Stomach smooth muscle (tissue), 2 donors: Measurements from ENCODE around the gene MOB3A.
"Not testable (repeated sequence)": the region's sequence is repeated elsewhere in the genome, so short reads cannot be mapped to it uniquely, and the experiment has no call there.

Experiments used
- H3K27ac ChIP-seq: one replicate; pipeline ENCODE4 v1.7.0; 2013; ENCODE audit warnings: mild to moderate bottlenecking, low read length, inconsistent platforms
- H3K27me3 ChIP-seq, 2 donors: one replicate each; pipeline ENCODE4 v1.7.0; 2013; ENCODE audit warnings: low read length in 2 of 2; ENCODE audit not compliant: insufficient read depth in 2 of 2, control insufficient read depth in 1 of 2
- H3K36me3 ChIP-seq, 2 donors: one replicate each; pipeline ENCODE4 v1.7.0; 2013; ENCODE audit warnings: low read length in 2 of 2; ENCODE audit not compliant: control insufficient read depth in 2 of 2, insufficient read depth in 2 of 2
- H3K4me1 ChIP-seq: one replicate; pipeline ENCODE4 v1.7.0; 2013; ENCODE audit warnings: low read length; ENCODE audit not compliant: control insufficient read depth, insufficient read depth
- H3K4me3 ChIP-seq, 2 donors: one replicate each; pipeline ENCODE4 v1.7.0; 2013; ENCODE audit warnings: low read length in 2 of 2
- H3K9ac ChIP-seq, 2 donors: one replicate each; pipeline ENCODE4 v1.7.0; 2013; ENCODE audit warnings: low read length in 2 of 2, mild to moderate bottlenecking in 1 of 2
- H3K9me3 ChIP-seq, 2 donors: one replicate each; pipeline ENCODE4 v1.7.0; 2013; ENCODE audit warnings: low read length in 2 of 2; ENCODE audit not compliant: control insufficient read depth in 2 of 2
- donor health status: healthy.
- donor health status: Pancreatic carcinoma.

The MOB3A gene

DNA sequence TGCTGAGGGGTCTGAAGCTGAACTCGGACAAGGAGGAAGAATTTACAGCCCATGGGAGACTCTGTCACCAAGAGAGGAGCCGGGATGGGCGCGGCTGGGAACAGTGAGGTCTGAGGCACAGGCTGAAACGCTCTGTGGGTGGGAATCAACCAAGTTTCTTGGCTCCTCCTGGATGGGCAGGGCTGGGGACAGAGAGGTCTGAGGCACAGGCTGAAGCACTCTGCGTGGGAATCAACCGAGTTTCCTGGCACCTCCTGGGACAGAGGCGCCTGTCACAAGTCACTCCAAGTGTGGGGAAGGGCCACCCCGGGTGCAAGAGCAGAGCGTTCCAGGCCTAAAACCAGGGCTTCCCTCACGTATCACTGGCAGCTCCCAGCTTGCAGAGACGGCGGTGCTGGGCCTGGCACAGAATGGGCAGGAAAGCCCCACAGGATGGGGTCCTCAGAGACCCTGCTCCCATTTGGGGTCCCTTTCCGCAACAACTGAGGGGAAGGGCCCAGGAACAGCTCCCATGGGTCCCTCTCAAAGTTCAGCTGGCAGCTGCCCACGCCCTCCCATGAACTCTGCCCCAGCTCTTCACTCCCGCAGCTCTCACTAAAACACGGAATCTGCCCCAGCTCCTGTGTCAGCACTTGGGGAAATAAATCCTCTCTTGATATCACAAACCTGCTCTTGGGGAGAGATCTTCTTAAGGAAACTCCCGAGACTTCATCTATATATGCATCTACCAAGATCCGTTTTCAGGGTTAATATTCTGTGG is 36.8 kb upstream of the MOB3A start:
- Histone ChIP-seq H3K36me3 (peaks cover 25 to 43% of the 10 kb centered on the region in 2 donors), H3K4me3 (no peak overlapping the region), H3K9ac (no peak overlapping the region), H3K9me3 (no peaks in the 10 kb centered on the region), H3K27ac (no peak overlapping the region), H3K27me3 (no peaks in the 10 kb centered on the region), H3K4me1 (no peaks in the 10 kb centered on the region)

DNA sequence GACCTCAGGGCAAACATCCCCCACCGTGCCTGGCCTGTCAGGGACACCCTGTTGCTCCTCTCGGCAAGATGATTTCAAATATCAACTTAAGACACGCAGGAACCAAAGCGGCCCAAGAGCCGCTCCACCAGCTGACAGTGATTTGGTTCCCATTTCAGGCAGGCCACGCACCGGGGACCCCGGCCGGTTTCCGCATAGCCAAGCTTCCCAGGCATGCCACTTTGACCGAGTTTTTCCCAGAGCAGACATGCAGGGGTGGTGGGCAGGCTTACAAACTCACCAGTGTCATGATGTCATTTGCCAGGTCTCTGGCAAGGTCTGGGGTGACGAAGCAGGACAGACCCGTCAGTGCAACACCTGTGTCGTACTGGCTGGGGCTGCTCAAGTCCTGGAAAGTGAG is 36.1 kb upstream of the MOB3A start:
- Histone ChIP-seq H3K4me3 (no peak overlapping the region), H3K27ac (no peak overlapping the region), H3K9me3 (no peaks in the 10 kb centered on the region), H3K4me1 (no peaks in the 10 kb centered on the region), H3K27me3 (no peaks in the 10 kb centered on the region), H3K36me3 (peaks cover 29 to 40% of the 10 kb centered on the region in 2 donors), H3K9ac (no peak overlapping the region)

DNA sequence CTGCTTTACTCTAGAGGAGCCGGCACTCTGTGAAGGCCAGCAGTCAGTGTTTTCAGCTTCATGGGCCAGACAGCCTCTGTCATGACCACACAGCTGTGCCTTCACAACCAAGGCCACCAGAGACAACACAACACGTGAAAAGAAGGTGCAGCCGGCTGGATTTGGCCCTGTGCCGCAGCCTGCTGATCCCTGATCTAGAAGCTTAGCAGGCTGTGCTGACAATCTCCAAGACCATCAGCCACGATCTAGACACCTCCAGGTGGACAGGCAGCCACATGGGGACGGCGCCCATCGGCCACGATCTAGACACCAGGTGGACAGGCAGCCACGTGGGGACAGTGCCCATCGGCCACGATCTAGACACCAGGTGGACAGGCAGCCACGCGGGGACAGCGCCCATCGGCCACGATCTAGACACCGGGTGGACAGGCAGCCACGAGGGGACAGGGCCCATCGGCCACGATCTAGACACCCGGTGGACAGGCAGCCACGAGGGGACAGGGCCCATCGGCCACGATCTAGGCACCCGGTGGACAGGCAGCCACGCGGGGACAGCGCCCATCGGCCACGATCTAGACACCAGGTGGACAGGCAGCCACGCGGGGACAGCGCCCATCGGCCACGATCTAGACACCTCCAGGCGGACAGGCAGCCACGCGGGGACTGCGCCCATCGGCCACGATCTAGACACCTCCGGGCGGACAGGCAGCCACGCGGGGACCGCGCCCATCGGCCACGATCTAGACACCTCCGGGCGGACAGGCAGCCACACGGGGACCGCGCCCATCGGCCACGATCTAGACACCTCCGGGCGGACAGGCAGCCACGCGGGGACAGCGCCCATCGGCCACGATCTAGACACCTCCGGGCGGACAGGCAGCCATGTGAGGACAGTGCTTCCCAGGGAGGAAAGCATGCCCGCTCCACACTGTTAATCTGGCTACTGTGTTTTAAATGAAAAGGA is 35.2 kb upstream of the MOB3A start:
- H3K36me3 ChIP-seq: peaks cover 26 to 40% of the 10 kb centered on the region in 2 donors

DNA sequence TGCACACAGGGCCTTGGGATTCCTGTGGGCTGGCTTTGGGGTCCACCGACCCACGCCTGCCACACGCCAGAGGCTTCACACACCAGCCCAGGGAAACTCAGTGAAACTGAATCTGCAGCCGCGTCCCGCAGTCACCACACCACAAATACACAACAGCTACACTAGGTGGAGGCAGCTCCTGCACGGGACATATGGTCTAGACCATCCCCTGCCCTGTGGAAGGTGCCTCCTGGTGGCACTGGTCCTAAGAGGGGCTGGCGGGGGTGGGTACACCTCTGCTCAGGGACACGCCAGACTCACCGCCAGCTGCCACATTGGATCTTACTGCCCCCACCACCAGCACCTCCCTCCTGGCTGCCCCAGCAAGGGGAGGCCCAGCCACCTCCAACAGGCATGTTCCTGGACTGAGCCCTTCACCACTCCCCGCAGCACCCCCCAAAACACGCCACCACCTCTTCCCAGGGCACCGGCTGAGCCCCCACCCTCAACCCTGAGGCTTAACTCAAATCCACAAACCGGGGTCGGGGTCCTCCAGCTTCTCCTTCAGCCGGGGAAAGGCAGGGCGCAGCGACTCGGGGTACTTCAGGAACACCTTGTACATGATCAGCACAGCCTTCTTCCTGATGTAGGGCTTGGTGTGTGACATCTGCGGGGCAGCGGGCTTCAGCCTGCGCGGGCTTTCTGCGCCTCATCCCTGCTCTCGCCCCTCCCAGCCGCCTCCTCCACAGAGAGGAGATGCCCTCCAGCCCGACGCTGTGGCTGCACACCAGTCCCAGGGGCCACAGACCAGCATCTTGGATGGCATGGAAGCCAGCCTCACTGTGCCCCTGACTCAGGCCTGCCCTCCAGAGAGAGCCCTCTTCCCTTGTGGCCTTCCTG is 34.0 kb upstream of the MOB3A start:
- Histone ChIP-seq H3K27me3 (no peaks in the 10 kb centered on the region), H3K36me3 (peaks cover 26 to 37% of the 10 kb centered on the region in 2 donors), H3K27ac (no peak overlapping the region), H3K9ac (no peak overlapping the region), H3K4me1 (no peaks in the 10 kb centered on the region), H3K9me3 (no peaks in the 10 kb centered on the region), H3K4me3 (no peak overlapping the region)

More for the DNA sequence above, 35.2 kb upstream of the MOB3A start:
- not testable (repeated sequence) for H3K4me3 ChIP-seq, H3K4me1 ChIP-seq, H3K27me3 ChIP-seq, H3K9ac ChIP-seq, H3K27ac ChIP-seq, H3K9me3 ChIP-seq

DNA sequence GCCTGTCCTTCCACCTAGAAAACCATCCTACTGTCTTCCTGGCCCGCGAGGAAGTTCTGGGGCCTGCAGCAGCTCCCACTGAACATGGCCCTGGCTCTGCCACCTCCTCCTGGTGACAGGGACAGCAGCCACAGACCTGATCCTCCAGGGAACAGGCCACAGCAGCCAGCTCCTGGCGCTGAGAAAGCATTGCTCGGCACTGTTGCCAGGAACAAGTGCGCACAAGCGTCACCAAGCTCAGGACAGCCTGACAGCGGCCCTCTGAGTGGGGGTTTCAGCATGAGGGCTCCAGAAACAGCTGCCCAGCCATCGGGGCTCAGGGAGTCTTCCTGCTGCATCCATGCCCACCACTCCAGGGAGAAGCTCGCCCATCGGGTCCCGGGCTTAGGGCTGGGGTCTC is 33.4 kb upstream of the MOB3A start:
- Histone ChIP-seq H3K9me3 (no peaks in the 10 kb centered on the region), H3K27ac (no peak overlapping the region), H3K9ac (no peak overlapping the region), H3K36me3 (peaks cover 26 to 37% of the 10 kb centered on the region in 2 donors), H3K4me1 (no peaks in the 10 kb centered on the region), H3K27me3 (no peaks in the 10 kb centered on the region), H3K4me3 (no peak overlapping the region)

DNA sequence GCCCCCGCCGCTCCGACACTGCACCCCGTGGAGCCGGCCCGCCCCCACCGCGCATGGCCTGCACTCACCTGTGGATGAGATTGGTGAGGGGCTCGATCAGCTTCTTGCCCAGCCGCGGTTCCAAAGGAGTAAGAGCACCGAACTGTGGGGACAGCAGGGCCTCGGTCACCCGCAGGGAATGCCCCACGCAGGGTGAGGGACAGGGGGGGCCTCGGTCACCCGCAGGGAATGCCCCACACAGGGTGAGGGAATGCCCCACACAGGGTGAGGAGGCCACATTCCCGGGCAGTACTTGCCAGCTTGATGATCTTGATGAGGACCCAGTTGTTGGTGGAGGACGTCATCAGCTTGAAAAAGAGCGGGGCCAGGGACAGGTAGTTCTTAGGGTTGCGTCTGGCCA is 32.9 kb upstream of the MOB3A start:
- Histone ChIP-seq H3K9me3 (no peaks in the 10 kb centered on the region), H3K27ac (no peak overlapping the region), H3K9ac (no peak overlapping the region), H3K4me1 (no peaks in the 10 kb centered on the region), H3K36me3 (peaks cover 26 to 37% of the 10 kb centered on the region in 2 donors), H3K27me3 (no peaks in the 10 kb centered on the region), H3K4me3 (no peak overlapping the region)

- not testable (repeated sequence) for H3K9me3 ChIP-seq, H3K4me3 ChIP-seq, H3K9ac ChIP-seq, H3K27ac ChIP-seq, H3K27me3 ChIP-seq, H3K4me1 ChIP-seq
- peaks cover 32 to 43% of the 10 kb centered on the region in 2 donors for H3K36me3 ChIP-seq
Measured at GRCh38 chr19:2128252-2128651, 32.1 kb upstream of the MOB3A start.

- Histone ChIP-seq H3K9me3 (no peaks in the 10 kb centered on the region), H3K4me3 (no peak overlapping the region), H3K4me1 (no peaks in the 10 kb centered on the region), H3K27me3 (no peaks in the 10 kb centered on the region), H3K9ac (no peak overlapping the region), H3K27ac (no peak overlapping the region), H3K36me3 (peaks cover 37 to 47% of the 10 kb centered on the region in 2 donors)
Measured at GRCh38 chr19:2127758-2128157, 31.6 kb upstream of the MOB3A start.

- Histone ChIP-seq H3K9ac (no peak overlapping the region), H3K4me1 (no peaks in the 10 kb centered on the region), H3K27me3 (no peaks in the 10 kb centered on the region), H3K36me3 (peaks cover 37 to 40% of the 10 kb centered on the region in 2 donors), H3K9me3 (no peaks in the 10 kb centered on the region), H3K4me3 (no peak overlapping the region), H3K27ac (no peak overlapping the region)
Measured at GRCh38 chr19:2126879-2127518, 30.9 kb upstream of the MOB3A start.
